ENCODE results near the gene RPL9. TPM values are rescaled to one million over a fixed set of nuclear protein-coding genes. Genes with fewer than 3 reads are reported as not detected.
"Not testable (repeated sequence)": the region's sequence is repeated elsewhere in the genome, so short reads cannot be mapped to it uniquely, and the experiment has no call there.

The RPL9 gene
- 1,000 to 10,000 TPM; 2,057 to 2,637 TPM for total RNA-seq

- Histone ChIP-seq H3K9me3 (no peaks in the 10 kb centered on the region), H3K4me1 (peaks cover 2 to 32% of the 10 kb centered on the region in 2 donors), H3K27ac (peak within 1 kb of the TSS; percentile 93 to 95), H3K36me3 (peaks cover 57% of the 10 kb centered on the region), H3K27me3 (no peaks in the 10 kb centered on the region), H3K4me3 (peak within 1 kb of the TSS; percentile 68 to 69)
- peak; percentile 99 for DNase-seq (ENCODE audit: low spot score)
- TF ChIP-seq CTCF (IDR thresholded peaks at IDR 0.05), result no peak
Observed at GRCh38 chr4:39458505-39459300, at the start of gene RPL9, which contains the start of gene LIAS. Gene RPL9, minus strand, starts transcription at chr4:39458922. Its CDS starts 483 bp downstream, at chr4:39458439. Gene LIAS, plus strand, starts transcription at chr4:39459056. Its CDS starts 62 bp downstream, at chr4:39459118.

GRCh38 chr4:39505581-39505980 lies 46.9 kb upstream of the RPL9 start:
- no peak for TF ChIP-seq CTCF (IDR thresholded peaks at IDR 0.05)
- peaks cover 91% of the 10 kb centered on the region for H3K36me3 ChIP-seq

GRCh38 chr4:39504538-39504937 lies 45.8 kb upstream of the RPL9 start:
- Histone ChIP-seq H3K9me3 (no peaks in the 10 kb centered on the region), H3K27ac (no peak overlapping the region), H3K4me1 (peaks cover 0 to 7% of the 10 kb centered on the region in 2 donors), H3K27me3 (no peaks in the 10 kb centered on the region), H3K4me3 (no peak overlapping the region), H3K36me3 (peaks cover 84% of the 10 kb centered on the region)
- DNase-seq (ENCODE audit: low spot score), result peak; percentile 9
- no peak for TF ChIP-seq CTCF (IDR thresholded peaks at IDR 0.05)

More at GRCh38 chr4:39505581-39505980, 46.9 kb upstream of the RPL9 start:
- no peak for DNase-seq (ENCODE audit: low spot score)
- no peaks in the 10 kb centered on the region for H3K9me3 ChIP-seq
- no peak overlapping the region for H3K4me3 ChIP-seq
- H3K4me1 ChIP-seq, result peaks cover 0 to 7% of the 10 kb centered on the region in 2 donors
- no peaks in the 10 kb centered on the region for H3K27me3 ChIP-seq
- no peak overlapping the region for H3K27ac ChIP-seq

GRCh38 chr4:39502664-39503035 lies 43.9 kb upstream of the RPL9 start:
- Histone ChIP-seq H3K27ac (peak overlapping the region; percentile 31 to 82), H3K36me3 (peaks cover 79% of the 10 kb centered on the region)
- H3K9me3 ChIP-seq, H3K4me1 ChIP-seq, H3K4me3 ChIP-seq, H3K27me3 ChIP-seq: not testable (repeated sequence)
- DNase-seq (ENCODE audit: low spot score), result peak; percentile 78

GRCh38 chr4:39502019-39502663 lies 43.4 kb upstream of the RPL9 start:
- peaks cover 0 to 7% of the 10 kb centered on the region in 2 donors for H3K4me1 ChIP-seq
- peak overlapping the region; percentile 31 to 82 for H3K27ac ChIP-seq
- H3K36me3 ChIP-seq, result peaks cover 75% of the 10 kb centered on the region
- H3K27me3 ChIP-seq, result no peaks in the 10 kb centered on the region
- no peaks in the 10 kb centered on the region for H3K9me3 ChIP-seq
- no peak overlapping the region for H3K4me3 ChIP-seq
- no peak for TF ChIP-seq CTCF (IDR thresholded peaks at IDR 0.05)
- DNase-seq (ENCODE audit: low spot score), result no peak

- no peak for DNase-seq (ENCODE audit: low spot score)
- no peak for TF ChIP-seq CTCF (IDR thresholded peaks at IDR 0.05)
- H3K36me3 ChIP-seq, result peaks cover 46% of the 10 kb centered on the region
- H3K27me3 ChIP-seq, result no peaks in the 10 kb centered on the region
- H3K9me3 ChIP-seq, result no peaks in the 10 kb centered on the region
- no peak overlapping the region for H3K4me3 ChIP-seq
- H3K4me1 ChIP-seq, result peaks cover 0 to 7% of the 10 kb centered on the region in 2 donors
- no peak overlapping the region for H3K27ac ChIP-seq
Observed at GRCh38 chr4:39498727-39499020, 40.0 kb upstream of the RPL9 start.

All from right atrium auricular region (tissue), 2 donors.